Medulla oblongata (tissue), 1 donor: ENCODE results near the gene FLNC.

ENCODE experiments used
- DNase-seq: peaks from one replicate; pipeline ENCODE4 v3.0.0-alpha.2; 2015; ENCODE audit errors: extremely low spot score

The FLNC gene

DNA sequence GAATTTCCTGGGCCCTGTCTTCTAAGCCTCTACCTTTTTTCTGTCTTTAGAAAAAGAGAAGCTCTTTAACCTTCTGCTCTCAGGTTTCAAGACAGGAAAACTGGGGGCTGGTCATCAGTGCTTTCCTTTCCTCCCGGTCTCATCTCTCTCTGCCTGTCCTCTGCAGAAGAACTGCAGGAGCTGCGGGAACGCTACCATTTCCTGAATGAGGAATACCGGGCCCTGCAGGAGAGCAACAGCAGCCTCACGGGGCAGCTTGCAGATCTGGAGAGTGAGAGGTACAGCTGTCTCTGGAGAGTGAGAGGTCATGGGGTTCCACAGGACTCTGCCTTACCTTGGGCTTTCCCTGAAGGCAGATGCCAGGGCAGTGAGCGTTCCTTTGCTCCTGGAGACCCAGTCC lies 25.7 kb upstream of the FLNC start:
- DNase-seq: no peak

- DNase-seq: no peak
These were observed 25.0 kb upstream of the FLNC start for GRCh38 chr7:128805225-128805624.

GRCh38 chr7:128807191-128807590 lies 23.0 kb upstream of the FLNC start:
- DNase-seq: no peak

GRCh38 chr7:128809363-128809762 lies 20.8 kb upstream of the FLNC start:
- DNase-seq: no peak

DNA sequence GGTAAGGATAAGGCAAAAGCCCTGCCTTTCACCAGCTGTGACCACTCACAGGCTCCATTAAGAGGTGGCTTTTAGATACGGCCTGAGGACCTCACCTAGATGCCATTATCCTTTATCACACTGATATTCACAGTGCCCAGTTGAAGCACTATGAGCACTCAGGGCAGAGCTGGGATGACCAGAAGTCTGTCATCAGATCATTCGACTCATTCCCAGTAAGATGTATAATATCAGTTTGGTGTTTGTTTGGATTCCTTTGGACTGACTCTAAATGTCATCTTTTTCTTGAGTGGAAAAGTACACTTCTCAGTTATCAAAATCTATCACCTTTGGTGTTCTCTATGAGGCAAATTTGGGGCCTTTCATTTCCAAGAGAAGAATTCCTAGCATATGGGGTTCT lies 19.7 kb upstream of the FLNC start:
- DNase-seq: no peak

DNA sequence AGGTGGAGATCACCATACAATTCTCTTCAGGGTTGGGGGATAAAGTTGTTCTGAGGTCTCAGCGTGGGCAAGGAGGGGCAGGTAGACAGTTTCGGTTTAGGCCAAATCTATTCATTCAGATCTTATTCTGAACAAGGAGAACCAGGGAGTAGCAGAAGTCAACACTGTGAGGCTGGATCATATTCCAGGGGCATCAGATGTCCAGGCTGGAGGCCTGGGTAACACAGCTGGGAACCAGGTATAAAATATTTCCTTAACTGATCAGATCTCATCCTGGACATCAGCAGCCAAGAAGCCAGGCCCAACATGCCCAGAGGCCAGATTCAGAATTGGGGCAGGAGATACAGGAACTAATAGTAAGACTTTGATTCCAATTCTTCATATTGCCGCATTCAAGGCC lies 19.2 kb upstream of the FLNC start:
- DNase-seq: no peak

- DNase-seq: no peak
These were observed 18.4 kb upstream of the FLNC start for GRCh38 chr7:128811631-128812430.

- peak; percentile 57 for DNase-seq
These were observed 17.6 kb upstream of the FLNC start for GRCh38 chr7:128812514-128813168.

- DNase-seq: peak; percentile 67
These were observed 15.7 kb upstream of the FLNC start for GRCh38 chr7:128814499-128814898.

DNA sequence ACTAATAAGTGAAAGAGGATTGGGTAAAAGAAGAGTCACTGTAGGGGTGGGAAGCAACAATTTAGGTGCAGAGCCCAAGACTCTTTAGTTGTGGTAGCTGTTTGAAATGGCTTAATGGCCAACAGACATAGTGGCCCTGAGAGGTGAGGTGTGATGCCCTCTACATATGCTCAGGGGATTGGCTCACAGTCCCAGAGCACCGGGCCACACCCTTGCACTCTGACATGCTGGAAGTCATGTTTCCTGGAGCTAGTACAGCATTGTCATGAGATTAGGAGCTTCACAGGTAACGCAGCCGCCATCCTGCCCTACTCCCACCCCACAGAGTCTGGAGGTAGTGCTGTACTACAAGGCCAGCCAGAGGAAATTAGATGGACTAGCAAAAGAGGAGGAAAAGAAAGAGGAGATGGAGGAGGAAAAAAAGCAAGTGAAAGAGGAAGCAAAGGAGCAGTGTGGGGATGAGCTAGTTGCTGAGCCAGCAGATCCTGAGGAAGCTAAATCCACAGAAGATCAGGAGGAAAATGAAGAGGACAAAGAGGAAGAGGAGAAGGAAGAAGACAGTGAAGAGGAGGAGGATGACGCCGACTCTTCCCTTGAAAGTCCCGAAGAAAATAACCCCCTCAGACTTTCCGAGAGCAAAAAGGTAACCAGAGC lies 14.8 kb upstream of the FLNC start:
- DNase-seq: no peak

- DNase-seq: no peak
These were observed 11.5 kb upstream of the FLNC start for GRCh38 chr7:128818694-128819093.

DNA sequence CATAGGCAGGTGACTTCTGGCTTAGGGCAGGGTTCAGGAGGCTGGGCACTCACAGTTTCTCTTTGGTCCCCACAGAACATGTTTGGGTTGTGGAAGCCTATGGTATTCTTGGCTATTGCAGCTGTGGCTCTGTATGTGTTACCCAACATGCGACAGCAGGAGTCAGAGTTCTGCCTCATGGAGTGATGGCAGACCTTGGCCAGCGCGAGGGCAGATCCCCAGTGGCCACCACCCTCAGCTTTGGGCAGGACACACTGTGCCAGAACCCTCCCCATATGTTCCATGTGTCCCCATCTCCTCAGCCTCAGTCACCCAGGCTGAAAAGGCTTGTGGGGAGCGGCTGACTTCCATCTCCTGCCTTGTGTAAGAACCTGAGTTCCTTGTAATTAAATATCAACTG lies 8.5 kb upstream of the FLNC start:
- DNase-seq: no peak

- no peak for DNase-seq
These were observed 3.7 kb upstream of the FLNC start for GRCh38 chr7:128826512-128826911.

DNA sequence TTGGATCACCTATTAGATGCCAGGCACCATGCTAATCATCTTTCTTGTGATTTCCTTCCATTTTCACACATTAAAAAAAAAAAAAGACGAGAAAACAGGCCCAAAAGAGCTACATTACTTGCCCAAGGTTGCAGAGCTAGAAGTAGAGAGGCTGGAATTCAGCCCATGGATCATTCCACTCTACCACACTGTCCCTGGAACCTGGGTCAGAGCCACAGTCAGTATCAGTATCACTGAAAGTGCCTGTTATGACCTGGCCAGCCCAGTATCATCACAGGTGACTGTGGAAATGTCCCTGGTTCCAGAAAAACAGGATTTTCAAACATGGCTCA lies 3.3 kb upstream of the FLNC start:
- no peak for DNase-seq

DNA sequence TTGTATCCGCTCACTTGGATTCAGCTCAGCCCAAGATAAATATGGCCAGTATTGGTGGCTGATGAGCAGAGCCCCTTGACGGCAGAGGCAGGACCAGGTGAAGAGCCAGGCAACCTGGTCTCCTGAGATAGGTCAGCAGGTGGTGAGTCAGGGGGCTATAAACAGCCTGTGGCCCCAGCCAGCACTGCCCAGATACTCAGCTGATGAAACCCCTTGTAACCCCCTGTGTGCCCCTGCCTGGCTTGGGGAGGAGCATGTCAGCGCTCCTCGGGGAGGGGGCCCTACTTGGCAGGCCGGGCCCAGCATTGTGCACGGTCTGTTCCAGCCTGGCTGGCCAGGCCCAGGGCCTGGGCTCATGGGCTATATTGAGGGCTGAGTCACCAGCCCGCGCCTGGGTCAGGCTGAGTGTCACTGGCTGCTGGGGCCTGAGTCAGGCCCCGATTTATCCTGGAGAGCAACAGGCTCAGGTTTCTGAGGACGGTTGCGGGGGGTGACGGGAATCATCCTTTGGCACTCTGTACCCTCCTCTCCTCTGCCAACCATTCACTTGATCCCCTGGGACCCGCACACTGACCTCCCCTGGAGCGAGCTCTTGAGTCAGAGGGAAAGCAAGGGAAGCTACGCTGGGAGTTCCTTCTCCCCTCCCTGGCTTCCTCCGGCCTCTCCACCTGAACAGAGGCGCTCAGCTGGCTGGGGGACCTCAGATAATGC lies 2.8 kb upstream of the FLNC start:
- DNase-seq: peak; percentile 28

GRCh38 chr7:128827971-128828711 lies 2.1 kb upstream of the FLNC start:
- DNase-seq: peak; percentile 10

DNA sequence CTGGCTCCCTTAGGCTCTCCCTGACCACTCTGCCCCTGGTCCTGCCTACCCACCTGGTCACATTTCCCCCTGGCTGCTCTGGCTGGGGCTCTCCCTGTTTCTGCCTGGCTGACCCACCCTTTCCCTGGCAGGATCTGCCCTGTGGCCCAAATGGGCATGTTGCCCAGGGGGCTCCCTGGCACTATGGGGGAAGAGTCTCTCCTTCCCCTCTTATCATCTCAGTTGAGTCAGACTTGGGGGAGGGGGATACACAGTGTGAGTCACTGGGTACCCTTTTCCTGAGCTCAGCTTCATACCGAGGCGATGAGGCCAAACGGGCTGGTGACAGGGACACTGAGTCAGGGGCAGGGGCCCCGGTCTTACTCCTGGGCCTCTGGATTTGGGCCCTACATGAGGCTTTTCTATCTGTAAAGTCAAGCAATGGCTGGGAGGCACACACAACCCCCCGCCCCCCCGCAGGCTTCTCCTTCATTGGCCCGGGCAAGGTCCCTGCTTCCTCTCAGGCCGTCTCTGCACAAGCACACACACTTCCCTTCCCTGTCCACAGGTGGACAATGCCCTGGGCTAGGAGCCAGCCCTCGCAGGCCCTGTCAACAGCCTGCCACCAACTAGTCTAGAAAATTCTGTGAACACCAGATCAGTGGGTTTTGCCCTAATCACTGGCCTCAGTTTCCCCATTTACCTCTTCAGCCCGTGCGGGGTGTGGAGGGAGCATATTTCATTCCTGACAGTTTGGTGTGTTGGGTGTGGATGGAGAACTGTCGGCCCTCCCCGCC lies 627 bp upstream of the FLNC start:
- peak; percentile 12 for DNase-seq

GRCh38 chr7:128831178-128831993 lies 1.2 kb downstream of the FLNC start:
- DNase-seq: peak; percentile 18

GRCh38 chr7:128831994-128832879 lies 2.0 kb downstream of the FLNC start:
- DNase-seq: peak; percentile 48
